Heart right ventricle (tissue), 16 donors: Measurements from ENCODE around the gene MEIOB. TPM values are rescaled to one million over a fixed set of nuclear protein-coding genes. Genes with fewer than 3 reads are reported as not detected.

ENCODE experiments used
- ATAC-seq, 8 donors: fragments of 200-7000 bp; cut with Tn5 transposase; one replicate each; pipeline ENCODE4 v1.9.1; 2020; ENCODE audit warnings: mild to moderate bottlenecking in 8 of 8, moderate library complexity in 8 of 8, moderate number of reproducible peaks in 1 of 8
- DNase-seq, 2 donors: peaks; one replicate each; pipeline ENCODE4 v3.0.0-alpha.2; 2020
- H3K27ac ChIP-seq, 10 donors: fragments of 200-600 bp; sonication (generic) in 2 of 10; one replicate each; pipeline versions ENCODE4 v1.5.0 to v1.8.0; 2020 to 2022; ENCODE audit warnings: mild to moderate bottlenecking in 3 of 10
- H3K27me3 ChIP-seq, 7 donors: fragments of 200-600 bp; one replicate each; pipeline ENCODE4 v1.8.0; 2021 to 2022; ENCODE audit warnings: mild to moderate bottlenecking in 2 of 7
- H3K36me3 ChIP-seq, 9 donors: fragments of 200-600 bp; sonication (generic) in 1 of 9; one replicate each; pipeline versions ENCODE4 v1.5.0 to v1.8.0; 2020 to 2022; ENCODE audit warnings: mild to moderate bottlenecking in 2 of 9
- H3K4me1 ChIP-seq, 9 donors: fragments of 200-600 bp; sonication (generic) in 1 of 9; one replicate each; pipeline versions ENCODE4 v1.5.0 to v1.8.0; 2020 to 2022; ENCODE audit warnings: mild to moderate bottlenecking in 4 of 9
- H3K4me3 ChIP-seq, 10 donors: fragments of 200-600 bp; sonication (generic) in 2 of 10; one replicate each; pipeline versions ENCODE4 v1.5.0 to v1.8.0; 2020 to 2022; ENCODE audit warnings: mild to moderate bottlenecking in 7 of 10, moderate library complexity in 2 of 10
- H3K9me3 ChIP-seq, 11 donors: fragments of 200-600 bp in 10 of 11; sonication (generic) in 2 of 11; one replicate each; pipeline versions ENCODE4 v1.5.0 to v1.8.0; 2013 to 2022; ENCODE audit warnings: mild to moderate bottlenecking in 2 of 11, control low read depth in 1 of 11, moderate library complexity in 1 of 11
- CTCF ChIP-seq, 9 donors: fragments of 200-600 bp; sonication (generic) in 2 of 9; IDR thresholded peaks; one replicate each; pipeline versions ENCODE4 v1.5.0 to v1.8.0; 2021 to 2022; ENCODE audit warnings: antibody characterized with exemption in 9 of 9, mild to moderate bottlenecking in 5 of 9, moderate library complexity in 1 of 9
- WGBS, 2 donors: extraction: QIAGEN DNeasy Blood & Tissue Kit; methylation state at CpG; one replicate each; pipeline ENCODE4 v1.1.7; 2013; ENCODE audit warnings: inconsistent platforms in 1 of 2; 5-methylcytosine and 5-hydroxymethylcytosine counted together
- intact Hi-C, 10 donors: fragments of 100-400 bp; cut with DNase I; formaldehyde crosslinking; loops; one replicate each; pipeline versions ENCODE4 v1.11.1 to v1.14.2; 2022
- polyA plus RNA-seq, 2 donors: library from polyadenylated mRNA; stranded (reverse); fragments of 200-250 nt; gene quantifications; one replicate each; pipeline ENCODE4 v1.2.3, GENCODE V29; 2013
- total RNA-seq, 10 donors: library from RNA; stranded (reverse); fragmentation: NEBNext Ultra II Directional in 3 of 10; extraction: Animal tissue kit (Norgen Biotek cat#: 25700) in 3 of 10; gene quantifications; one replicate each; pipeline versions ENCODE4 v1.2.1 to v1.2.4, GENCODE V29; 2021 to 2023
- donor health status: Arrhythmogenic right ventricular cardiomyopathy.
- donor health status: ischemic (EF 13 %, LVEDD 7.1; RV severe dilation, severe dysfunction).
- donor health status: healthy with polysubstance abuse.
- donor health status: DM: no; HTN: yes; CAD: no.
- donor health status: DM: no; HTN: no; CAD: no.
- donor health status: ischemic (EF 25% LVEDD 6.9; RV normal size, moderate dysfunction).
- donor health status: ischemic (EF 25% LVEDD 5.7; RV mildly dilated, moderate dysfunction).
- donor health status: healthy.
- donor health status: DM: yes; HTN: yes; CAD: no.
- donor health status: Ischemic cardiomyopathy.
- donor health status: ischemic (EF 35%, LVEDD 5.7; RV mildly dilated, moderate dysfunction).
- donor health status: nonischemic (EF 11% LVEDD 7.7; RV severe dilation, severe dysfunction).
- donor health status: DM: yes; HTN: yes; CAD: no.
- donor health status: PGD.
- donor health status: ischemic (EF 29% LVEDD 5.4; RV normal size, mild dysfunction).
- donor health status: nonischemic (EF 23%, LVEDD 6.1; RV moderate dilation, normal function).

Gene MEIOB
- total and polyA plus RNA-seq, 12 donors: not detected

DNA sequence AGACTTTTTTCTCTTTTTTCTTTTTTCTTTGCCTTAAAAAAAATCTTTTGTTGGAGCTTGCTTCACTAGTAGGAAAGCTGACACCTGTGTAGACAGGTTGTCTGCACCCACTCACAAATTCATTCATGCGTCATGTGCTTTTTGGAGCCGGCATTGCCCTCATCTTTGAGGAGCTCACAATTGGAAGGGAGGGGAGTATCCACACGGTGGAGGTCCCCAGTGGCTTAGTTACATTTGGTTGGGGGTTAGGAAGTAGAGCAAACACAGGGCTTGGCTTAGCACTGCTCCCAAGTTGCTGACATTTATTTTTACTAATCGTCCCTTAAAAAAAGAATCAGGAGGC, 18.7 kb upstream of the MEIOB start:
- DNase-seq: no peak
- intact Hi-C loops: no loop called here
- no peak overlapping the region for H3K4me3 ChIP-seq
- no peak for TF ChIP-seq CTCF (IDR thresholded peaks at IDR 0.05)
- H3K36me3 ChIP-seq: no peaks in the 10 kb centered on the region
- WGBS, 2 donors: 31 to 51% methylated on average over 4 of the region's 4 CpGs
- H3K27me3 ChIP-seq: peaks cover 0 to 58% (median 18%) of the 10 kb centered on the region in 7 donors
- ATAC-seq: no peak
- no peaks in the 10 kb centered on the region for H3K4me1 ChIP-seq
- H3K27ac ChIP-seq: no peak overlapping the region
- H3K9me3 ChIP-seq: no peaks in the 10 kb centered on the region

DNA sequence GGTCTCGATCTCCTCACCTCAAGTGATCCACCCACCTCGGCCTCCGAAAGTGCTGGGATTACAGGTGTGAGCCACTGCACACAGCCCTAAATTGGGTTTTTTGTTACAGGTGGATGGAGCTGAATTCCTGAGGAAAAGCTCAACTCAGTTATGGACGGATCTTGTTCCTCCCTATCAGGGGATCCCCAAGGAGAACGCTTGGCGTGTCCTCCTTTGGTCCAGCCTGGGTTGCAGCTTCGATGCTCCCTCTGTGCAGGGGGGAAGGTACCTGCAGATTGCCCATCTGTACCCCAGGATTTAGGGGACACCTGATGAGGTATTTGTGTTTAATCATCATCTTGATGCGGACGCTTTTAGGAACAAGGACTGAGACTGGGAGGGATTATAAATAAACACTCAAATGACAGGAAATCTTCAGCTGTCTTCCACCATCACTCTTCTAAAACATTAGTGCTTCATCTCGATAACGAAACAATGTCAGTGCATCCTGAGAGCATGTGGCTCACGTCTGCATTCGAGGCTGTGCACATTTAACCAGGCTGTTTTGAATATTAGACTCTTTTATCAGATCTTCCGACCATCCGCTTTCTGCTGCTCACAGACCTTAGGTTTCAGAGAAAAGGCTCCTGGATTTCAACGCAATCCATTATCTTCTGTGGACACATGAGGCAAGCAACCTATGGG, 18.2 kb upstream of the MEIOB start:
- H3K27me3 ChIP-seq: peaks cover 0 to 63% (median 18%) of the 10 kb centered on the region in 7 donors
- H3K27ac ChIP-seq: no peak overlapping the region
- no peaks in the 10 kb centered on the region for H3K9me3 ChIP-seq
- H3K4me1 ChIP-seq: no peaks in the 10 kb centered on the region
- H3K36me3 ChIP-seq: no peaks in the 10 kb centered on the region
- no peak for ATAC-seq
- intact Hi-C loops: no loop called here
- no peak overlapping the region for H3K4me3 ChIP-seq
- DNase-seq: no peak
- WGBS, 2 donors: 59 to 65% methylated on average over 16 of the region's 16 CpGs
- no peak for TF ChIP-seq CTCF (IDR thresholded peaks at IDR 0.05)

GRCh38 chr16:1887711-1888354, 15.9 kb upstream of the MEIOB start:
- ATAC-seq: no peak
- no peak for TF ChIP-seq CTCF (IDR thresholded peaks at IDR 0.05)
- 72 to 73% methylated on average over 14 of the region's 14 CpGs for WGBS, 2 donors
- intact Hi-C loops: no loop called here
- Histone ChIP-seq H3K36me3 (no peaks in the 10 kb centered on the region), H3K27me3 (peaks cover 0 to 76% (median 31%) of the 10 kb centered on the region in 7 donors), H3K9me3 (no peaks in the 10 kb centered on the region), H3K4me1 (no peaks in the 10 kb centered on the region), H3K27ac (no peak overlapping the region), H3K4me3 (no peak overlapping the region)
- DNase-seq: no peak

GRCh38 chr16:1884889-1885288, 12.9 kb upstream of the MEIOB start:
- intact Hi-C loops: no loop called here
- no peaks in the 10 kb centered on the region for H3K36me3 ChIP-seq
- H3K9me3 ChIP-seq: no peaks in the 10 kb centered on the region
- WGBS, 2 donors: 67 to 76% methylated on average over 5 of the region's 5 CpGs
- no peaks in the 10 kb centered on the region for H3K4me1 ChIP-seq
- ATAC-seq (no peak), DNase-seq (no peak)
- no peak overlapping the region for H3K27ac ChIP-seq
- no peak overlapping the region for H3K4me3 ChIP-seq
- no peak for TF ChIP-seq CTCF (IDR thresholded peaks at IDR 0.05)
- peaks cover 0 to 74% (median 39%) of the 10 kb centered on the region in 7 donors for H3K27me3 ChIP-seq
